H1 (cell line): ENCODE data around the gene KCNE4. TPM values are rescaled to one million over a fixed set of nuclear protein-coding genes. Genes with fewer than 3 reads are reported as not detected.

ENCODE experiments used
- CTCF ChIA-PET: fragments of 300-600 bp; sonication (Branson Sonifier 250); formaldehyde crosslinking; loops from one replicate; lab custom pipeline; 2021; ENCODE audit not compliant: partially characterized antibody; lab: Charles Lee
- POLR2A ChIA-PET: fragments of 300-600 bp; sonication (Branson Sonifier 250); formaldehyde crosslinking; loops from one replicate; lab custom pipeline; 2021; ENCODE audit warnings: inconsistent platforms; ENCODE audit not compliant: partially characterized antibody; lab: Charles Lee
- DNase-seq, 2 experiments: peaks; one replicate each; pipeline versions ENCODE4 v3.0.0 to v3.0.0-alpha.2; 2010 to 2022; ENCODE audit warnings: low spot score in 2 of 2, low read depth in 1 of 2, mixed read lengths in 1 of 2
- FAIRE-seq: peaks from 2 replicates; lab custom pipeline; 2011; peaks lifted over from hg19 to GRCh38; lab: Jason Lieb, UNC
- H2AFZ ChIP-seq: 2 replicates; pipeline ENCODE4 v1.8.1; 2012; ENCODE audit warnings: low read length, inconsistent platforms
- H2AK5ac ChIP-seq: 2 replicates; pipeline ENCODE4 v1.6.1; 2013; ENCODE audit warnings: low read depth, low read length
- H2BK120ac ChIP-seq: replicated peaks from 2 replicates; pipeline ENCODE3; 2013; ENCODE audit warnings: low read depth, low read length, inconsistent platforms
- H2BK12ac ChIP-seq: 2 replicates; pipeline ENCODE4 v1.6.1; 2013; ENCODE audit warnings: low read depth, low read length
- H2BK15ac ChIP-seq: 2 replicates; pipeline ENCODE4 v1.6.1; 2013; ENCODE audit warnings: low read length
- H2BK20ac ChIP-seq: 2 replicates; pipeline ENCODE4 v1.6.1; 2013; ENCODE audit warnings: low read length
- H2BK5ac ChIP-seq: 2 replicates; pipeline ENCODE4 v1.6.1; 2013; ENCODE audit warnings: low read depth, low read length
- H3K14ac ChIP-seq: 2 replicates; pipeline ENCODE4 v1.6.1; 2013; ENCODE audit warnings: inconsistent platforms; ENCODE audit not compliant: insufficient read length
- H3K18ac ChIP-seq: 2 replicates; pipeline ENCODE4 v1.6.1; 2013; ENCODE audit warnings: low read length; ENCODE audit errors: extremely low read depth
- H3K23ac ChIP-seq: 2 replicates; pipeline ENCODE4 v1.6.1; 2013; ENCODE audit warnings: inconsistent platforms; ENCODE audit not compliant: insufficient read length
- H3K23me2 ChIP-seq: 2 replicates; pipeline ENCODE4 v1.6.1; 2013; ENCODE audit warnings: low read depth, low read length
- H3K27ac ChIP-seq: 2 replicates; pipeline ENCODE4 v1.6.1; 2011; ENCODE audit warnings: low read depth, low read length, inconsistent platforms
- H3K27me3 ChIP-seq, 4 experiments: replicated peaks in 1 of 4; 1 replicate in 1 of 4; 2 replicates in 3 of 4; pipeline versions ENCODE4 v1.6.1 to v1.8.1; 2011 to 2013; ENCODE audit warnings: low read length in 3 of 4, mild to moderate bottlenecking in 3 of 4, inconsistent platforms in 2 of 4, mixed read lengths in 2 of 4, moderate library complexity in 1 of 4; ENCODE audit not compliant: control insufficient read depth in 3 of 4, insufficient read depth in 3 of 4; ENCODE audit errors: extremely low read depth in 1 of 4
- H3K36me3 ChIP-seq, 4 experiments: 2 replicates each; pipeline versions ENCODE4 v1.6.1 to v1.8.1; 2011 to 2013; ENCODE audit warnings: mild to moderate bottlenecking in 4 of 4, low read length in 3 of 4, moderate library complexity in 2 of 4, control low read depth in 1 of 4, inconsistent platforms in 1 of 4; ENCODE audit not compliant: insufficient read depth in 4 of 4, control insufficient read depth in 2 of 4
- H3K4ac ChIP-seq: replicated peaks from 2 replicates; pipeline ENCODE3; 2013; ENCODE audit warnings: low read length, low read depth, mixed read lengths, inconsistent platforms; ENCODE audit not compliant: insufficient read length
- H3K4me1 ChIP-seq, 4 experiments: replicated peaks in 1 of 4; 1 replicate in 1 of 4; 2 replicates in 3 of 4; pipeline versions ENCODE4 v1.6.1 to v1.8.1; 2011 to 2013; ENCODE audit warnings: low read length in 3 of 4, inconsistent platforms in 2 of 4, mixed read lengths in 1 of 4; ENCODE audit not compliant: insufficient read depth in 4 of 4, control insufficient read depth in 3 of 4
- H3K4me2 ChIP-seq, 2 experiments: 2 replicates each; pipeline versions ENCODE4 v1.6.1 to v1.8.1; 2011 to 2013; ENCODE audit warnings: low read depth in 2 of 2, low read length in 2 of 2, control low read depth in 1 of 2, inconsistent platforms in 1 of 2, mild to moderate bottlenecking in 1 of 2; ENCODE audit not compliant: insufficient read depth in 1 of 2
- H3K4me3 ChIP-seq, 4 experiments: fragments of 200-600, 300-600 bp in 1 of 4; sonication (generic), shearing (Covaris generic), sonication (Bioruptor Twin) in 1 of 4; 2 replicates each; pipeline versions ENCODE4 v1.5.1 to v1.8.1; 2011 to 2016; ENCODE audit warnings: low read length in 4 of 4, low read depth in 3 of 4, control low read depth in 2 of 4, inconsistent platforms in 2 of 4, mild to moderate bottlenecking in 2 of 4, mixed read lengths in 1 of 4, moderate library complexity in 1 of 4; ENCODE audit not compliant: insufficient read depth in 2 of 4; ENCODE audit errors: extremely low read depth in 1 of 4
- H3K56ac ChIP-seq: replicated peaks from 2 replicates; pipeline ENCODE3; 2013; ENCODE audit warnings: low read depth, mild to moderate bottlenecking, mixed read lengths, low read length, inconsistent platforms; ENCODE audit not compliant: insufficient read length
- H3K79me1 ChIP-seq: 2 replicates; pipeline ENCODE4 v1.6.1; 2013; ENCODE audit warnings: low read depth, low read length, control low read depth
- H3K79me2 ChIP-seq, 2 experiments: 2 replicates each; pipeline versions ENCODE4 v1.6.1 to v1.8.1; 2012 to 2013; ENCODE audit warnings: low read length in 2 of 2, mild to moderate bottlenecking in 2 of 2, inconsistent platforms in 1 of 2; ENCODE audit not compliant: insufficient read depth in 2 of 2, control insufficient read depth in 1 of 2
- H3K9ac ChIP-seq, 4 experiments: replicated peaks in 1 of 4; 1 replicate in 1 of 4; 2 replicates in 3 of 4; pipeline versions ENCODE4 v1.6.1 to v1.8.1; 2011 to 2013; ENCODE audit warnings: low read depth in 3 of 4, low read length in 3 of 4, control low read depth in 2 of 4, mild to moderate bottlenecking in 2 of 4, moderate library complexity in 2 of 4, inconsistent platforms in 1 of 4; ENCODE audit errors: extremely low read depth in 1 of 4
- H3K9me3 ChIP-seq, 2 experiments: 2 replicates each; pipeline versions ENCODE4 v1.6.1 to v1.8.1; 2012 to 2013; ENCODE audit warnings: mild to moderate bottlenecking in 2 of 2, moderate library complexity in 2 of 2, control low read depth in 1 of 2, inconsistent platforms in 1 of 2, low read depth in 1 of 2, low read length in 1 of 2, mixed read lengths in 1 of 2; ENCODE audit not compliant: insufficient read depth in 2 of 2
- H4K20me1 ChIP-seq, 2 experiments: replicated peaks in 1 of 2; 2 replicates each; pipeline versions ENCODE3 to v1.8.1; 2011 to 2013; ENCODE audit warnings: inconsistent platforms in 2 of 2, low read length in 2 of 2, mild to moderate bottlenecking in 1 of 2; ENCODE audit not compliant: insufficient read depth in 2 of 2, control insufficient read depth in 1 of 2
- H4K5ac ChIP-seq: 2 replicates; pipeline ENCODE4 v1.6.1; 2013; ENCODE audit warnings: low read length, low read depth, mixed read lengths, inconsistent platforms; ENCODE audit not compliant: insufficient read length
- H4K8ac ChIP-seq: 2 replicates; pipeline ENCODE4 v1.8.0; 2013; ENCODE audit warnings: mild to moderate bottlenecking, moderate library complexity, low read length, inconsistent platforms; ENCODE audit not compliant: insufficient read depth; ENCODE audit errors: extremely low read depth
- H4K91ac ChIP-seq: replicated peaks from 2 replicates; pipeline ENCODE3; 2013; ENCODE audit warnings: low read length, mixed read lengths, inconsistent platforms; ENCODE audit not compliant: insufficient read length
- BACH1 ChIP-seq: IDR thresholded peaks from 2 replicates; pipeline ENCODE4 v1.6.1; 2012; ENCODE audit warnings: low read length, improper control_type of control experiment
- CHD2 ChIP-seq: IDR thresholded peaks from 2 replicates; pipeline ENCODE4 v1.6.1; 2012; ENCODE audit warnings: low read length, improper control_type of control experiment
- EP300 ChIP-seq, 2 experiments: IDR thresholded peaks; 1 replicate in 1 of 2; 2 replicates in 1 of 2; pipeline ENCODE4 v1.6.1; 2011 to 2012; ENCODE audit warnings: low read depth in 2 of 2, low read length in 2 of 2, mild to moderate bottlenecking in 2 of 2, borderline replicate concordance in 1 of 2, inconsistent platforms in 1 of 2, moderate library complexity in 1 of 2
- GTF2F1 ChIP-seq: IDR thresholded peaks from 2 replicates; pipeline ENCODE4 v1.6.1; 2012; ENCODE audit warnings: low read depth, low read length, improper control_type of control experiment, borderline replicate concordance
- HDAC2 ChIP-seq, 2 experiments: fragments of 300-600 bp in 1 of 2; sonication (generic) in 1 of 2; IDR thresholded peaks; 2 replicates each; pipeline ENCODE4 v1.6.1; 2011 to 2012; ENCODE audit warnings: low read depth in 2 of 2, low read length in 2 of 2, mild to moderate bottlenecking in 2 of 2, moderate library complexity in 2 of 2, borderline replicate concordance in 1 of 2, inconsistent platforms in 1 of 2
- MAX ChIP-seq: IDR thresholded peaks from 2 replicates; pipeline ENCODE4 v1.6.1; 2012; ENCODE audit warnings: inconsistent platforms
- SP4 ChIP-seq: IDR thresholded peaks from 2 replicates; pipeline ENCODE4 v1.6.1; 2012; ENCODE audit warnings: low read length, inconsistent platforms
- ZNF274 ChIP-seq: IDR thresholded peaks from 2 replicates; pipeline ENCODE4 v1.7.0; 2012; ENCODE audit warnings: low read length, borderline replicate concordance; ENCODE audit errors: extremely low read depth
- WGBS, 2 experiments: shearing (Covaris generic) in 1 of 2; methylation state at CpG; one replicate each; pipeline versions ENCODE4 v1.1.6 to v1.1.7; 2013 to 2015; ENCODE audit warnings: low lambda C conversion rate in 2 of 2, mixed read lengths in 2 of 2, inconsistent platforms in 1 of 2, low coverage in 1 of 2, missing lambda C conversion rate in 1 of 2; ENCODE audit not compliant: insufficient replicate concordance in 2 of 2, insufficient coverage in 1 of 2, insufficient read length in 1 of 2; ENCODE audit errors: extremely low coverage in 1 of 2, missing lambda C conversion rate in 1 of 2; 5-methylcytosine and 5-hydroxymethylcytosine counted together
- polyA plus RNA-seq, 7 experiments: library from polyadenylated mRNA; depleted of rRNA in 3 of 7; stranded (reverse) in 5 of 7; unstranded in 2 of 7; fragments of >200 nt in 5 of 7; fragments of 200-250 nt in 2 of 7; gene quantifications; 1 replicate in 5 of 7; 2 replicates in 1 of 7; 4 replicates in 1 of 7; pipeline versions ENCODE4 v1.2.1 to v1.2.3, GENCODE V29; 2011 to 2013; ENCODE audit warnings: missing spikeins in 2 of 7, mixed read lengths in 2 of 7
- total RNA-seq: library from RNA; stranded (reverse); fragmentation: NEBNext Ultra II Directional; extraction: Animal tissue kit (Norgen Biotek cat#: 25700); gene quantifications from 2 replicates; pipeline ENCODE4 v1.2.1, GENCODE V29; 2021
- TF ChIP-seq, protein P1 (sequence below): IDR thresholded peaks from 2 replicates; pipeline ENCODE4 v1.6.1; 2012; ENCODE audit warnings: inconsistent platforms

The KCNE4 gene
- total and polyA plus RNA-seq, 2 of the 8 experiments (the other 6 are each of a cell fraction or from before 2014, with no cell fraction given) = 0.08 to 0.09 TPM

GRCh38 chr2:223052548-223053483, 826 bp downstream of the KCNE4 start:
- no peak overlapping the region for H2BK15ac ChIP-seq
- H4K5ac ChIP-seq = no peak overlapping the region
- H3K79me1 ChIP-seq = no peaks in the 10 kb centered on the region
- no peak overlapping the region for H2BK5ac ChIP-seq
- H3K4ac ChIP-seq = no peak overlapping the region
- no peak overlapping the region for H3K56ac ChIP-seq
- no peaks in the 10 kb centered on the region for H3K36me3 ChIP-seq
- DNase-seq (no peak), FAIRE-seq (no peak)
- H3K4me2 ChIP-seq = no peak overlapping the region
- H3K4me3 ChIP-seq = no peak overlapping the region
- no peaks in the 10 kb centered on the region for H4K20me1 ChIP-seq
- no peak overlapping the region for H2BK20ac ChIP-seq
- no peak overlapping the region for H4K91ac ChIP-seq
- no peak overlapping the region for H2BK120ac ChIP-seq
- no peaks in the 10 kb centered on the region for H3K79me2 ChIP-seq
- ChIA-PET CTCF (no interaction called here), POLR2A (no interaction called here)
- no peaks in the 10 kb centered on the region for H3K9me3 ChIP-seq
- H3K14ac ChIP-seq = no peak overlapping the region
- peaks cover 2 to 15% (median 7%) of the 10 kb centered on the region in 4 experiments; a peak in 5 of 7 replicates for H3K4me1 ChIP-seq
- H3K9ac ChIP-seq = no peak overlapping the region
- H3K23ac ChIP-seq = no peak overlapping the region
- no peak overlapping the region for H3K18ac ChIP-seq
- 85% methylated on average over 36 of the region's 42 CpGs; no CpG with 5 or more reads in 1 of the 2 experiments for WGBS, 2 experiments
- no peak overlapping the region; the same call in 1 of the 2 replicates for H4K8ac ChIP-seq
- no peaks in the 10 kb centered on the region for H3K23me2 ChIP-seq
- H3K27me3 ChIP-seq = no peaks in the 10 kb centered on the region
- H2AK5ac ChIP-seq = no peak overlapping the region
- TF ChIP-seq HDAC2 (IDR thresholded peaks at IDR 0.05; ENCODE audit: borderline replicate concordance in 1 of 2, low read depth in 2 of 2, low read length in 2 of 2) = no peak
- TF ChIP-seq SP4 = no peak
- no peak for TF ChIP-seq ZNF274
- TF ChIP-seq CHD2 = no peak
- no peak for TF ChIP-seq EP300 (IDR thresholded peaks at IDR 0.05; ENCODE audit: borderline replicate concordance in 1 of 2, low read depth in 2 of 2, low read length in 2 of 2)
- no peak for TF ChIP-seq BACH1
- TF ChIP-seq, protein P1, sequence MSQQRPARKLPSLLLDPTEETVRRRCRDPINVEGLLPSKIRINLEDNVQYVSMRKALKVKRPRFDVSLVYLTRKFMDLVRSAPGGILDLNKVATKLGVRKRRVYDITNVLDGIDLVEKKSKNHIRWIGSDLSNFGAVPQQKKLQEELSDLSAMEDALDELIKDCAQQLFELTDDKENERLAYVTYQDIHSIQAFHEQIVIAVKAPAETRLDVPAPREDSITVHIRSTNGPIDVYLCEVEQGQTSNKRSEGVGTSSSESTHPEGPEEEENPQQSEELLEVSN = peak; percentile 83
- peak; percentile 78 for TF ChIP-seq MAX
- TF ChIP-seq GTF2F1 = no peak
- H2BK12ac ChIP-seq = peak overlapping the region; percentile 56; the same call in 1 of the 2 replicates
- H3K27ac ChIP-seq = no peak overlapping the region
- H2AFZ ChIP-seq = no peak overlapping the region; the same call in 1 of the 2 replicates
